Measurements from ENCODE around the gene MAGED4. TPM values are rescaled to one million over a fixed set of nuclear protein-coding genes. Genes with fewer than 3 reads are reported as not detected.
"Not testable (repeated sequence)": the region's sequence is repeated elsewhere in the genome, so short reads cannot be mapped to it uniquely, and the experiment has no call there.

Gene MAGED4
- total RNA-seq (2021), result 57.1 and 59.5 TPM in 2 replicates
- Bru-seq, nascent RNA, result not detected
- BruChase-seq, experiment 1, labeled RNA remaining after a 2-hour chase, result percentile 10 among the genes with signal in this experiment
- BruChase-seq, experiment 2, labeled RNA remaining after a 6-hour chase, result percentile 9 among the genes with signal in this experiment
- long read RNA-seq, transcript MAGED4-204 (13 exons, 2,578 nt), result major isoform, 30 of 121 reads
- long read RNA-seq, transcript MAGED4-210 (13 exons, 2,483 nt), result minor isoform, 21 of 121 reads
- long read RNA-seq, partial matches to known transcripts, result 12 of 121 reads
- long read RNA-seq, other reads (novel, unspliced or antisense), result 58 of 121 reads

- H3K4me3 ChIP-seq (ENCODE audit: low read depth, low read length, poor library complexity, severe bottlenecking); CTCF ChIA-PET; DNase-seq (ENCODE audit: low spot score); POLR2A ChIA-PET (ENCODE audit: low non-redundant PET); H3K27ac ChIP-seq (ENCODE audit: low read depth, low read length, poor library complexity, severe bottlenecking); BruUV-seq (replicated peaks); H3K36me3 ChIP-seq (ENCODE audit: insufficient read depth, low read length, poor library complexity, severe bottlenecking); H3K27me3 ChIP-seq (replicated peaks; ENCODE audit: insufficient read depth, low read depth, low read length, poor library complexity); intact Hi-C loops (cut with micrococcal nuclease; ENCODE audit: unreplicated experiment); H3K4me1 ChIP-seq (ENCODE audit: insufficient read depth, low read length, poor library complexity, severe bottlenecking); H3K9me3 ChIP-seq (ENCODE audit: low read depth, low read length, poor library complexity, severe bottlenecking): not testable (repeated sequence)
These were observed at the start of gene MAGED4 for GRCh38 chrX:52184440-52185077. Gene MAGED4, plus strand, starts transcription at chrX:52184888. Its CDS starts 1,035 bp downstream, at chrX:52185923.

- DNase-seq (ENCODE audit: low spot score), result no peak
- Histone ChIP-seq H3K9me3 (ENCODE audit: low read depth, low read length, poor library complexity, severe bottlenecking) (no peaks in the 10 kb centered on the region), H3K4me3 (ENCODE audit: low read depth, low read length, poor library complexity, severe bottlenecking) (no peak overlapping the region), H3K27ac (ENCODE audit: low read depth, low read length, poor library complexity, severe bottlenecking) (no peak overlapping the region), H3K27me3 (replicated peaks; ENCODE audit: insufficient read depth, low read depth, low read length, poor library complexity) (no peaks in the 10 kb centered on the region), H3K4me1 (ENCODE audit: insufficient read depth, low read length, poor library complexity, severe bottlenecking) (no peaks in the 10 kb centered on the region), H3K36me3 (ENCODE audit: insufficient read depth, low read length, poor library complexity, severe bottlenecking) (no peaks in the 10 kb centered on the region)
- no TSS peak for BruUV-seq (replicated peaks)
- TF ChIP-seq EZH2 (IDR thresholded peaks at IDR 0.05; ENCODE audit: borderline replicate concordance, low read depth, low read length, poor library complexity, severe bottlenecking) (no peak), CTCF (conservative IDR thresholded peaks at IDR 0.05; ENCODE audit: low read depth, low read length) (no peak)
- ChIA-PET POLR2A (ENCODE audit: low non-redundant PET) (no interaction called here), CTCF (no interaction called here)
- intact Hi-C loops (cut with micrococcal nuclease; ENCODE audit: unreplicated experiment), result no loop called here
These were observed 45.7 kb upstream of the MAGED4 start for GRCh38 chrX:52138830-52139544.

GRCh38 chrX:52139545-52139895 is 45.2 kb upstream of the MAGED4 start:
- H3K4me1 ChIP-seq (ENCODE audit: insufficient read depth, low read length, poor library complexity, severe bottlenecking), result no peaks in the 10 kb centered on the region
- no peak for TF ChIP-seq CTCF (conservative IDR thresholded peaks at IDR 0.05; ENCODE audit: low read depth, low read length)
- TF ChIP-seq EZH2 (IDR thresholded peaks at IDR 0.05; ENCODE audit: borderline replicate concordance, low read depth, low read length, poor library complexity, severe bottlenecking), result no peak
- POLR2A ChIA-PET (ENCODE audit: low non-redundant PET), result no interaction called here
- BruUV-seq (replicated peaks), result no TSS peak
- no peaks in the 10 kb centered on the region for H3K9me3 ChIP-seq (ENCODE audit: low read depth, low read length, poor library complexity, severe bottlenecking)
- no peaks in the 10 kb centered on the region for H3K27me3 ChIP-seq (replicated peaks; ENCODE audit: insufficient read depth, low read depth, low read length, poor library complexity)
- H3K36me3 ChIP-seq (ENCODE audit: insufficient read depth, low read length, poor library complexity, severe bottlenecking), result no peaks in the 10 kb centered on the region
- CTCF ChIA-PET, result no interaction called here
- intact Hi-C loops (cut with micrococcal nuclease; ENCODE audit: unreplicated experiment), result no loop called here
- no peak overlapping the region for H3K4me3 ChIP-seq (ENCODE audit: low read depth, low read length, poor library complexity, severe bottlenecking)
- DNase-seq (ENCODE audit: low spot score), result no peak
- H3K27ac ChIP-seq (ENCODE audit: low read depth, low read length, poor library complexity, severe bottlenecking), result no peak overlapping the region

Measured in A673 (cell line).